ENCODE data around the gene SUPT3H.

- TF ChIP-seq, protein P1, sequence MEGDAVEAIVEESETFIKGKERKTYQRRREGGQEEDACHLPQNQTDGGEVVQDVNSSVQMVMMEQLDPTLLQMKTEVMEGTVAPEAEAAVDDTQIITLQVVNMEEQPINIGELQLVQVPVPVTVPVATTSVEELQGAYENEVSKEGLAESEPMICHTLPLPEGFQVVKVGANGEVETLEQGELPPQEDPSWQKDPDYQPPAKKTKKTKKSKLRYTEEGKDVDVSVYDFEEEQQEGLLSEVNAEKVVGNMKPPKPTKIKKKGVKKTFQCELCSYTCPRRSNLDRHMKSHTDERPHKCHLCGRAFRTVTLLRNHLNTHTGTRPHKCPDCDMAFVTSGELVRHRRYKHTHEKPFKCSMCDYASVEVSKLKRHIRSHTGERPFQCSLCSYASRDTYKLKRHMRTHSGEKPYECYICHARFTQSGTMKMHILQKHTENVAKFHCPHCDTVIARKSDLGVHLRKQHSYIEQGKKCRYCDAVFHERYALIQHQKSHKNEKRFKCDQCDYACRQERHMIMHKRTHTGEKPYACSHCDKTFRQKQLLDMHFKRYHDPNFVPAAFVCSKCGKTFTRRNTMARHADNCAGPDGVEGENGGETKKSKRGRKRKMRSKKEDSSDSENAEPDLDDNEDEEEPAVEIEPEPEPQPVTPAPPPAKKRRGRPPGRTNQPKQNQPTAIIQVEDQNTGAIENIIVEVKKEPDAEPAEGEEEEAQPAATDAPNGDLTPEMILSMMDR (conservative IDR thresholded peaks at IDR 0.05; ENCODE audit: low read depth, low read length) = no peak
- TF ChIP-seq EZH2phosphoT487 (IDR thresholded peaks at IDR 0.05; ENCODE audit: borderline replicate concordance, low read length) = no peak
- TF ChIP-seq EZH2 (IDR thresholded peaks at IDR 0.05; ENCODE audit: low read length, unreplicated experiment) = no peak
Measured at GRCh38 chr6:44787254-44787834, 590.4 kb downstream of the SUPT3H start.

Data from PC-3 (cell line).